ENCODE measurements around the gene SPP2. TPM values are rescaled to one million over a fixed set of nuclear protein-coding genes. Genes with fewer than 3 reads are reported as not detected.

SPP2 gene
- total RNA-seq, 1 experiment from 2014 or later = not detected

GRCh38 chr2:234116010-234116409 lies 65.5 kb downstream of the SPP2 start:
- in situ Hi-C loops (cut with HindIII; ENCODE audit: low pct_unique_long_range_greater_than_20kb, low sequenced_read_pairs) = no loop called here
- no peak for DNase-seq (ENCODE audit: low read depth, low spot score)

- in situ Hi-C loops (cut with HindIII; ENCODE audit: low pct_unique_long_range_greater_than_20kb, low sequenced_read_pairs) = no loop called here
- DNase-seq (ENCODE audit: low read depth, low spot score) = no peak
These were observed 71.5 kb downstream of the SPP2 start for GRCh38 chr2:234121999-234122398.

DNA sequence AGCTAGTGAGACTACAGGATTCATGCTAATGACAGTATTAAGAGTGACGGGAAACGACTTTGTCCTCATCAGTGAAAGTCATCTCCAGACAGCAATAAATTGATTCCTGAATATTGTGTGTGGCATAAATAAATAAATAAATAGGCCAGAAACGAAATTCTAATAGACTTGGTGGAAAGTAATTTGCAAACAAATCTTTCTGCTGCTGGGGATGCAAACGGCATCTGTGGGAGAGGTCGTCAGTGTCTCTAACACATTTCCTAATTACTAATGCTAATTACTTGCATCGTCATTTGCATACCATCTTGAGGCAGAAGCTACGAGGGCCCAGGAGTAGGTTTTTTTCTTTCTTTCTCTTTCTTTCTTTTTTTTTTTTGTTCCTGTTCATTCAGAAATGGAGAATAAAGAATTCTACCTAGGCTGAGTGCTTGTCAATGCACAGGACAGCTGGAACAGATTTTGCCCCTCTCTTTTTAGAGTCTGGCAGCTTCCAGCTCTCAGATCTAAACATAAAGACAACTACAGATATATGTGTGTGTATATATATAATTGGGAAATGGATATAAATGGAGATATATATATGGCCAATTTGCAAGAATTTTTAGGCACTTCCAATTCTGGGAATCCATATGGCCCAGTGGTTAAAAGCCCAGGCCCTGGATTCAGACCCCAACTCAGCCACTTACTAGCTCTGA lies 75.1 kb downstream of the SPP2 start:
- in situ Hi-C loops (cut with HindIII; ENCODE audit: low pct_unique_long_range_greater_than_20kb, low sequenced_read_pairs) = no loop called here

DNA sequence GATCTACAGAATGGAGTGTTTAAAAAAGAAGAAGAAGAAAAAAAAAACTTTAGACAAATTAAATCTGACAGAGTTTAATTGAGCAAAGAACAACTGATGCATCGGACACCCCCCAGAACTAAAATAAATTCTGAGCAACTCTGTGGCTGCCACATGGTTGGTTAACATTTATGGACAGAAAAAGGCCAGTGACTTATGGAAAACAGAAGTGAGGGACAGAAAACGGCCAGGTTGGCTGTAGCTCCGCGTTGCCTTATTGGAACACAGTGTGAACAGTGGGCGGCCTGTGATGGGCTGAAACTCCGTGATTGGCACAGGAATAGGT lies 75.6 kb downstream of the SPP2 start:
- DNase-seq (ENCODE audit: low read depth, low spot score) = no peak
- in situ Hi-C loops (cut with HindIII; ENCODE audit: low pct_unique_long_range_greater_than_20kb, low sequenced_read_pairs) = no loop called here

More for the DNA sequence above, 75.1 kb downstream of the SPP2 start:
- DNase-seq (ENCODE audit: low read depth, low spot score) = no peak

Other genes starting within 250 kb of the SPP2 start
- gene HJURP, start 196.2 kb upstream of the SPP2 start, total RNA-seq (2014; rRNA removed; shearing (Covaris generic)) = 21.7 and 25.0 TPM in 2 replicates
- gene TRPM8, start 133.3 kb upstream of the SPP2 start, total RNA-seq (2014; rRNA removed; shearing (Covaris generic)) = 28.7 and 32.7 TPM in 2 replicates